DND-41 (cell line): ENCODE results near the gene ANKRD40.

Experiments used
- CTCF ChIP-seq: IDR thresholded peaks from 2 replicates; pipeline ENCODE4 v1.5.1; 2012; ENCODE audit warnings: borderline replicate concordance, low read length, moderate library complexity, mild to moderate bottlenecking; ENCODE audit not compliant: poor library complexity, severe bottlenecking; ENCODE audit errors: extremely low read depth
- EZH2 ChIP-seq: IDR thresholded peaks from 3 replicates; pipeline ENCODE4 v1.6.1; 2012; ENCODE audit warnings: borderline replicate concordance, low read depth, mild to moderate bottlenecking, moderate library complexity, low read length, inconsistent platforms; ENCODE audit not compliant: severe bottlenecking

- TF ChIP-seq CTCF: no peak
- no peak for TF ChIP-seq EZH2
These were observed 27.6 kb downstream of the ANKRD40 start for GRCh38 chr17:50680126-50680525.
